ENCODE results near the gene KEAP1.
"Not testable (repeated sequence)": the region's sequence is repeated elsewhere in the genome, so short reads cannot be mapped to it uniquely, and the experiment has no call there.

The KEAP1 gene

DNA sequence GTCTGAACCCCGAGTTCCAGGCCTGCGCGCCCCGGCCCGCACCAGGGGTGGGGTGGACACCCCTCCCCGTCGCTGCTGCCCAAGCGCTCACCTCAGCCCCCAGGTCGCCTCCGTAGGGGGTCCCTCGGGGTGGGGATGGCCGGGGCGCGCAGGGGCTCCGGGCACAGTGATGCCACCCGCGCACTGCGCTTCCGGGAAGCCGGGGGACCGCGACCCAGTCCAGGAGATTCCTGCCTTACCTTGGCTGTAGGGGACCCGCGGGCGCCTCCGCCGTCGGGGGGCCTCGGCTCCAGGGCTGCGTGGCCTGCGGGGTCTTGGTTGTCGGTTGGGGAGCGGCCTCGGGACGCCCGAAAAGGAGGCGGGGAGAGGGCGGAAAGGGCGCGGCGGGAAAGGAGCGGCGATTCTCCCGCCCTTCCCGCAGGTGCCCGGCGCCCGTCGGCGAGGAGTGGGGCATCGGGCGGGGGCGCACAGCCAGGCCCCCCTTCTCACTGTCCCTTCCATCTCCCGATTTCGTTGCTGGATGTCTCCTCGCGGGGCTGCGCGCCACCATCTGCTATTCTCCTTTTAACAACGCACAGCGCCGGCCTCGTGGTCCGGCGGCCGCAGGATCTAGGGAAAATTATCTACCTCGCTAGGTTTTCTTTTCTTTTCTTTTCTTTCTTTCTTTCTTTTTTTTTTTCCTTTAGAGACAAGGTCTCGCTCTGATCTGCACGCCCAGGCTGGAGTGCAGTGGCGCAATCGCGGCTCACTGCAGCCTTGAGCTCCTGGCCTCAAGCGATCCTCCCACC is at the start of gene KEAP1:
TSS of gene KEAP1 (minus strand) at position 355 of the 788 bp plus-strand sequence. CDS start 3,323 bp downstream, outside the sequence.
- DNase-seq (ENCODE audit: low read depth, low spot score) = no peak

DNA sequence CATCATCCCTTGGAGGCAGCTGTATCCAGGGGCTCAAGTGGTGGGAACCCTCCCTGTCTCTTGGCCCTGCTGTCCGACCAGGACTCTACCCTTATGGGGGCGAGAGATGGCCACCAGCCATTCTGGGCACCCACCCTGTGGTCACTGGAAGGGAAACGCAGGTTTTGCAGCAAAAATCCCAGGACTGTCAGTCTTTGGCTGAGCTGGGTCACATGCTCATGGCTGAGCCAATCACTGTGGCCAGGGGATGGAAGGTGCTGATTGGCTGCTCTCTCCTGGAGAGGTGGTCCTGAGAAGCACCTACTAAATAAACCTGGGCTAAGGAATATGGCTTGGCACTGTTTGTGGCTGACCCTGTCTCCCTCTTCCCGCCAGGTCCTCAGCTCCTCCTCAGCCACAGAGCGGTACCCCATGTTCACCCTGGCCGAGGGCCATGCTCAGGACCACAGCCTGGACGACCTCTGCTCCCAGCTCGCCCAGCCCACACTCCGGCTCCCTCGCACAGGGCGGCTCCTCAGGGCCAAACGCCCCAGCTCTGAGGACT is 49.4 kb upstream of the KEAP1 start:
- no peak for DNase-seq (ENCODE audit: low read depth, low spot score)

DNA sequence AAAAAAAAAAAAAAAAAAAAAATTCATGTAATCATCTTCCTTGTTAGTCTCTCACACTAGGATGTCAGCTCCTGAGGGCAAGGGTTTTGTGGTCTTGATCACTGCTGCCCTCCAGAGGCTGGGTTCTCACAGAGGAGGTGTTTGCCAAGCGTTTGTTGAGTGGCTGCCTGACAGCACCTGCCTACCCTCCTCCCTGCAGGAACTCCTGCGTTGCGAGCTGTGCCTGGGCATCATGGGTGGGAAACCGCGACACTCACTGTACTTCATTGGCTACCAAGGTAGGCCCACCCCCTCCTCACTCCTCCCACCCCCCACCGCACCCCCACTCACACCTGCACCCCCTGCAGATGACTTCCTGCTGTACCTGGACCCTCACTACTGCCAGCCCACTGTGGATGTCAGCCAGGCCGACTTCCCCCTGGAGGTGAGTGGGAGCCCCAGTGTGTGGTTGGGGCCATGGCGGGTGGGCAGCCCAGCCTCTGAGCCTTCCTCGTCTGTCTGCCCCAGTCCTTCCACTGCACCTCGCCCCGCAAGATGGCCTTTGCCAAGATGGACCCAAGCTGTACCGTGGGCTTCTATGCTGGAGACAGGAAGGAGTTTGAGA is 48.6 kb upstream of the KEAP1 start:
- DNase-seq (ENCODE audit: low read depth, low spot score) = no peak

DNA sequence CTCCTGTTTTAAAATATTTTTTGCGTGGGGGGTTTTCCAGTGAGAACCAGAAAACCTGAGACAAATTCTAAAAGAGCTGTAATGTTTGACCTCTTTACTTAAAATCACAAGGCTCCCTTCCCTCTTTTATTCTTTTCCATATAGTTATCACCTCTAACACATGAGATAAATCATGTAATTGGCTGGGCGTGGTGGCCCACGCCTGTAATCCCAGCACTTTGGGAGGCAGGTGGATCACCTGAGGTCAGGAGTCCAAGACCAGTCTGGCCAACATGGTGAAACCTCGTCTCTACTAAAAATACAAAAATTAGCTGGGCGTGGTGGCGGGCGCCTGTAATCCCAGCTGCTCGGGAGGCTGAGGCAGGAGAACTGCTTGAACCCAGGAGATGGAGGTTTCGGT is 47.9 kb upstream of the KEAP1 start:
- DNase-seq (ENCODE audit: low read depth, low spot score) = not testable (repeated sequence)

DNA sequence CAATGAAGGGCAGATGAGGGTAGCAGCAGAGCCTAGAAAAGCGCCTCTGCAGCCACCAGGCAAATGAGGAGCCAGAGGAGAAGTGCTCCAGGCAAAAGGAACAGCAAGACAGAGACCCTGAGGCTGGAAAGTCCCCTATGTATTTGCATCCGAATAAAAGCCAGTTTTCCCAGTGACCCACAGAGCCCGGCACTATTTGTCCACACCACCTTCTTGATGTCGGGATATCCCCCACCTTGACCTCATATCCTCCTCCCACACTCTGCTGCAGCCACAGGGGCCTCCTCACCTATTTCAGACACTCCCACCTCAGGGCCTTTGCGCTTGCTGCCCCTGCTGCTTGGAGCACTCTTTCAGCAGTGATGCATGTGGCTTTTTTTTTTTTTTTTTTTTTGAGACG is 47.2 kb upstream of the KEAP1 start:
- no peak for DNase-seq (ENCODE audit: low read depth, low spot score)

DNA sequence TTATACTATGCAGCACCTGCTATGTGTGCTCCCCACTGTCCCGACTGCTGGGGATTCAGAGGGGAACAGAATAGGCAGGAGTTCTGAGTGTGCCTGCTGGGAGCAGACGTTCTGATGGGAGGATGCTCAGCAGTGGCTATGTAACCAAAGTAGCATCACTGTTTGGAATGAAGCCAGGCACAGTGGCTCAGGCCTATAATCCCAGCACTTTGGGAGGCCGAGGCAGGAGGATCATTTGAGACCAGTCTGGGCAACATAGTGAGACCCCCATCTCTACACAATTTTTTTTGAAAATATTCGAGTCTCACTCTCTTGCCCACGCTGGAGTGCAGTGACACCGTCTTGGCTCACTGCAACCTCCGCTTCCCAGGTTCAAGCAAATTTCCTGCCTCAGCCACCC is 46.6 kb upstream of the KEAP1 start:
- DNase-seq (ENCODE audit: low read depth, low spot score) = no peak

DNA sequence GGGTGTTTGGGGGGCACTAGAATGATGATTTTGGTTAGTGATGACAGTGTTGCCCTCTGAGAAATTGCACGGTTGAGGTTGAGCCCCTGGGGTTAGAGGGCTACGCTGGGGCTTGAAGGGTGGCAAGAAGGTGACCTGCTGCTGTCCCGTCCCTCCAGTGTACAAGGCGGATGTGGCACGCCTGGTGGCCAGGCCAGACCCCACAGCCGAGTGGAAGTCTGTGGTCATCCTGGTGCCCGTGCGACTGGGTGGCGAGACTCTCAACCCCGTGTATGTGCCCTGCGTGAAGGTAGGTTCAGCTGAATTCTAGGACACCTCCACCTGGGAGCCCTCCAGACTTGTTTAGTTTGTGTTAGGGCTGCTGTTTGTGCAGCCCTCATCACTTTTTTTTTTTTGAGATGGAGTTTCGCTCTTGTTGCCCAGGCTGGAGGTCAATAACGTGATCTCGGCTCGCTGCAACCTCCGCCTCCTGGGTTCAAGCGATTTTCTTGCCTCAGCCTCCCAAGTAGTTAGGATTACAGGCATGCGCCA is 45.7 kb upstream of the KEAP1 start:
- DNase-seq (ENCODE audit: low read depth, low spot score) = no peak

DNA sequence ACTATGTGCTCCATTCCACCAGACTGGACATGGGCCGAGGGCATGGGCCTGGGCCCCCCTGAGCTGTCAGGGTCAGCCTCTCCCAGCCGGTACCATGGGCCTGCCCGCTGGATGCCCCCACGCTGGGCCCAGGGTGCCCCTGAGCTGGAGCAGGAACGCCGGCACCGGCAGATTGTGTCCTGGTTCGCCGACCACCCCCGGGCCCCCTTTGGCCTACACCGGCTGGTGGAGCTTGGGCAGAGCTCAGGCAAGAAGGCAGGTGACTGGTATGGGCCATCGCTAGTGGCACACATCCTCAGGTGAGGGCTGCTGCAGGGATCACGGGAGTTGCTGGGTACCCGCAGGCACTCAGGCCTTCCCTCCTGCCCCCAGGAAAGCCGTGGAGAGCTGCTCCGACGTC is 43.7 kb upstream of the KEAP1 start:
- DNase-seq (ENCODE audit: low read depth, low spot score) = no peak

DNA sequence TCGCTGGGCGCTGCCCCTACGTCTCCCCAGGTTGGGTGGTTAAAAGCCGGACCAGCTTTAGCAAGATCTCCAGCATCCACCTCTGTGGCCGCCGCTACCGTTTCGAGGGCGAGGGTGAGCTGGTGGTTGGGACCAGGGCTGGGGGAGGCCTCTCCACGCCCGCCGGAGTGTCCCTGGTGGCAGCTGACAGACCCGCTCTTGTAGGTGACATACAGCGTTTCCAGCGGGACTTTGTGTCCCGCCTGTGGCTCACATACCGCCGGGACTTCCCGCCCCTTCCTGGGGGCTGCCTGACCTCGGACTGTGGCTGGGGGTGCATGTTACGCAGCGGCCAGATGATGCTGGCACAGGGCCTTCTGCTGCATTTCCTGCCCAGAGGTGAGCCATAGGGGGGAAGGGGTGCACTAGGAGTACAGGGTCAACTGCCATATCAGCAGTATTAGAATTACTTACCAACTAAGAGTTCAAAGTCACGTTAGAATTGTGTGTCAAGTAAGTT is 41.6 kb upstream of the KEAP1 start:
- DNase-seq (ENCODE audit: low read depth, low spot score) = no peak

DNA sequence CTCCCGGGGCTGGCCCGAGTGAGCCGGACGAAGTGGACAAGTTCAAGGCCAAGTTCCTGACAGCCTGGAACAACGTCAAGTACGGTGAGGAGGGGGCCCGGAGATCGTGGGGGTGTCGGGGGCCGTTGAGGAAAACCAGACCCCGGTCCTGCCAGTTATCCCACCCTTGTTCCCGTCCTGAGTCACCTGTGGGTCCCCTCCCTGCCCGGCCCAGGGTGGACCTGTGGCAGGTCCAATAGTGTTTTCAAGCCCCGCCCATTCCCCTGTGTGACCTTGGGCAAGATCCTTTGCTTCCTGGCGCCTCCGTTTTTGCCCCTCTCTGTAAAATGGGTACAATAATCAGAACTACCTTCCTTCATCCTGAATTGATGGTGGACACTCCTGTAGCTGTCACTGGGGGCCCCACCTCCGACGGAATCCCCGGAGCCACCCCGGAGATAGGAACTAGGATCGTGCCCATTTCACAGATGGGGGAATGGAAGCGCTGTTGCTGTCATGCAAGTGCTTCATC is 41.1 kb upstream of the KEAP1 start:
- DNase-seq (ENCODE audit: low read depth, low spot score) = no peak

DNA sequence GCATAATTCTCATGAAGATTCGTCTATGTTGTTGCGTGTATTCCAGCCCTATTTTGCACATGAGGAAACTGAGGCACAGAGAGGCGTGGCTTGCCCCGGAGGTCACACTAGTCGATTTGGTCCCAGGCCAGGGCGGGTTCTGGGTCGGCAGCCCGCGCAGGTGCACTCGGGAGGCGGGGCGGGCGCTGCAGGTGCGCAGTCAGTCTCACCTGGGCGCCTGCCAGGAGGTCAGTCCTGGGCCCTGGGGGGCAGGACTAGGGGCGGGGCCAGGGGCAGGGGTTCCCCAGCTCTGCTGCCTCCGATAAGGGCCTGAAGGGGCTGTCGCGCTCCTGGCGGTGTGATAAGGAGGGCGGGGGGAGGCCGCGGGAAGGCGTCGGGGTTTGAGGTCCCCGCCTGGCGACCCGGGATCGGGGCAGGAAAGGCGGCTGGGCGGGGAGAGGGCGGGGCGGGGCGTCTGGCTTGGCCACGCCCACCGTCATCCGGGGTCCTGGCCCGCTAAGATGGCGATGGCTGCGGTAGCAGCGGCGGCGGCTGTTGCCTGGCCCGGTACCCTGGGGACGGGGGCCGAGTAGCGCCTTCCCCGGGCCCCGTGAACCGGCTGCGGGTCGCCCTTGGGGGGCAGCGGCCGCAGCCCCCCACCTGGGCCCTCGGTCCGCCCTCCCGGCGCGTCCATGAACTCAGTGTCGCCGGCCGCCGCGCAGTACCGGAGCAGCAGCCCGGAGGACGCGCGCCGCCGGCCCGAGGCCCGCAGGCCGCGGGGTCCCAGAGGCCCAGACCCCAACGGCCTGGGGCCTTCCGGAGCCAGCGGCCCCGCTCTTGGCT is 40.5 kb upstream of the KEAP1 start, which contains the start of gene ATG4D:
TSS of gene ATG4D (plus strand) at position 485 of the 822 bp plus-strand sequence. CDS start at position 672, 187 bp downstream.
- no peak for DNase-seq (ENCODE audit: low read depth, low spot score)

DNA sequence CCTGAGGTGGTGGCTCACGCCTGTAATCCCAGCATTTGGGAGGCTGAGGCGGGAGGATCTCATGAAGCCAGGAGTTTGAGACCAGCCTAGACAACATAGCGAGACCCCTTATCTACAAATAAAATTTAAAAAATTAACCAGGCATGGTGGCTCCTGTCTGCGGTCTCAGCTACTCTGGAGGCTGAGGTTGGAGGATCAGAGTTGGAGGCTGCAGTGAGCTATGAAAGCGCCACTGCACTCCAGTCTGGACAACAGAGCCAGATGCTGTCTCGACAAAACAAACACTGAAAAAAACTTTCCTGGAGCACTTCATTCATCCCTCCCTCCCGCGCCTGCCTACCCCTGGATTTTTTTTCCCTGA is 39.9 kb upstream of the KEAP1 start:
- no peak for DNase-seq (ENCODE audit: low read depth, low spot score)

DNA sequence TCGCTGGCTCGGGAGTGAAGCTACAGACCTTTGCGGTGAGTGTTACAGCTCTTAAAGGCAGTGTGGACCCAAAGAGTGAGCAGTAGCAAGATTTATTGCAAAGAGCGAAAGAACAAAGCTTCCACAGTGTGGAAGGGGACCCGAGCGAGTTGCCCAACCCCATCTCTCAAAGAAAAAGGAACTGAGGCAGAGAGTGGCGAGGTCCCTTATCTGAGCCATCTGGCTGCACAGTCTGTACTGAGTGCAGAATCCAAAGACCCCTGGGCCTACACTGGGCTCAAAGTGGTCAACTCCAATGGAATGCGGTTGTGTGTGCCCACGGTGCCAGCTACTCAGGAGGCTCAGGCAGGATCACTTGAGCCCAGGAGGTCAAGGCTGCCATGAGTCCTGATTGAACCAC is 35.9 kb upstream of the KEAP1 start:
- not testable (repeated sequence) for DNase-seq (ENCODE audit: low read depth, low spot score)

DNA sequence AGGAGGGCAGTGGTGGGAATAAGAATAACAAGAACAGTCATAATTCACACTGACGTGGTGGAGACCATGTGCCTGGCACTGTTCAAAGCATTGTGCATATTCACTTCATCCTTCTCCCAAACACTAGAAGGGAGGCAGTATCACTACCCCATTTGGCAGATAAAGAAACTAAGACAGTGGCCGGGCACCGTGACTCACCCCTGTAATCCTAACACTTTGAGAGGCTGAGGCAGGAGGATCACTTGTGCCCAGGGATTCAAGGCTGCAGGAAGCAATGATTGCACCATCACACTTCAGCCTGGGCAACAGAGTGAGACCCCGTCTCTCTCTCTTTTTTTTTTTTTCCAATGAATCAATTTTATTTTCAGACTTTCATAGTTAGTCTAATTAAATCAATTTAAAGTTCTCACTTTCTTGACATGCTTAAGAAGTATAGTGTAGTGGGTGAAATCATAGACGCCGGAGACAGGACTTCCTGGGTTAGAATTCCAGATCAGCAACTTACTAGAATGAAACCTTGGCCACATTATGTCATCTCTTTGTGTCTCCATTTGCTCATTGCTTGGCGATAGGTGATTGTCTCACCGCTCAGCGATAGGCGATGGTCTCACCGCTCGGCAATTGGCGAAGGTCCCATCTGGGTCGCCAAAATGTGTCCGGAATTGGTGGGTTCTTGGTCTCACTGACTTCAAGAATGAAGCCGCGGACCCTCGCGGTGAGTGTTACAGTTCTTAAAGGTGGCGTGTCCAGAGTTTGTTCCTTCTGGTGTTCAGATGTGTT is 35.2 kb upstream of the KEAP1 start:
- DNase-seq (ENCODE audit: low read depth, low spot score) = no peak

DNA sequence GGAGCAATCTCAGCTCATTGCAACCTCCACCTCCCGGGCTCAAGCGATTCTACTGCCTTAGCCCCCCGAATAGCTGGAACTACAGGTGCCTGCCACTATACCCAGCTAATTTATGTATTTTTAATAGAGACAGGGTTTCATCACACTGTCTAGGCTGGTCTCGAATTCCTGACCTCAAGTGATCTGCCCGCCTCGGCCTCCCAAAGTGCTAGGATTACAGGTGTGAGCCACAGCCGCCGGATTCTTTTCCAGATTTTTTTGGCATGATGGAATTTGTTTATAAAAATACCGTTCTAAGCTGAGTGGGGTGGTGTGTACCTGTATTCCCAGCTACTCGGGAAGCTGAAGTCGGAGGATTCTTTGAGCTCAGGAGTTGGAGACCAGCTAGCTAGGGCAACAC is 34.5 kb upstream of the KEAP1 start:
- DNase-seq (ENCODE audit: low read depth, low spot score) = no peak

DNA sequence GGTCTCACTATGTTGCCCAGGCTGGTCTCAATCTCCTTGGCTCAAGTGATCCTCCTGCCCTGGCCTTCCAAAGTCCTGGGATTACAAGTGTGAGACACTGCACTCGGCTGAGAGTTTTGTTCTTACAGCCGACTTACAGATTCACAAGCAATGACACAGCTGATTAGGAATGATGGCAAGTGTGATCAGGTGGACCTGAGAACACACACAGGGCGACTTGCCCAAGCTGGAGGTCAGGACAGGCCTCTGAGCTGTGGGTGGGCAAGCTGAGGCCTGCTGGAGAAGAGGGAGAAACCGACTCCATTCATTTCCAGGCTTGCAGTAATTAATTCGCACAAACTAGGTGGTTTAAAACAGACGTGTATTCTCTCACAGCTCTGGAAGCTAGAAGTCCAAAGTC is 32.5 kb upstream of the KEAP1 start:
- DNase-seq (ENCODE audit: low read depth, low spot score) = no peak

DNA sequence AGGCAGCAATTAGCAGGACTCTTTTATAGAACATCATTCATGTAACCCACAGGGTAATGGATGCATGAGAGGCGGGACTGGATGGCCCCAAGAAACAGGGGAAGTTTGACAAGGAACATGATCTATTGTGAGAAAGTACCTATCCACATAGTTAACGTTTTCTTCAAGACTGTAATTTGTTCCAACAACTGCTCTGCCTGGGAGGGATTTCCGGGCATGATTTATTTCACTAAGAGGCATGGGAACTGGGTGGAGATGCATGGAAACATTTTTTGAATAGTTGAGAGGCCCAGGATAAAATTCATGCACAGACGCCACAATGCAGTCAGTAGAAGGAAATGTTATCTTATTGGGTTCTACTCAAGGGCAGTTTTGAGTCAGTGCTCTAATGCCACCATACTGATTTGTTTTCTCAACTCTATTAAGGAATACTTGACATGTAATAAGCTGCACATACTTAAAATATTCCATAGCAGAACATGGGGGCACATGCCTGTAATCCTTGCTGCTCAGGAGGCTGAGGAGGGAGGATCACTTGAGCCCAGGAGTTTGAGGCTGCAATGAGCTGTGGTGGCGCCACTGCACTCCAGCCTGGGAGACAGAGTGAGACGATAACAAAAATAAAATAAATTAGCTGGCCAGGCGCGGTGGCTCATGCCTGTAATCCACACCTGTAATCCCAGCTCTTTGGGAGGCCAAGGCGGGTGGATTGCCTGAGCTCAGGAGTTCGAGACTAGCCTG is 30.7 kb upstream of the KEAP1 start:
- no peak for DNase-seq (ENCODE audit: low read depth, low spot score)

DNA sequence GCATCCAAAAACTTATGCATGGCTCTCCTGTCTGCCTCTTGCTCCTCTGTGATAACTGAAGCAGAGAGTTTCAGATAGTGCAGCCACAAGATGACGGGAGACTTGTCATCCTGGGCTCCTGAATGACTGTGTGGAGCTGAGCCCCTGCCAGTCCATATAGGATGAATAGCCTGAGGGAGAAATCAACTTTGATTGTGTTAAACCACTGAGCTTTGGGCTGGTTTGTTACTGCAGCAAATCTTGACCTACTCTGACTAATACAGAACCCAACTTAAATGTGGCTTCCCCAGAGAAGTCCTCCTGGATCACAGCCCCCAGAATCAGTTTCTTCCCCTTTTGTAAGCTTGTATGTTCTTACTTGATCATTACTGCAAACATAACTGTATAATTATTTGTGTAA is 29.3 kb upstream of the KEAP1 start:
- DNase-seq (ENCODE audit: low read depth, low spot score) = no peak

DNA sequence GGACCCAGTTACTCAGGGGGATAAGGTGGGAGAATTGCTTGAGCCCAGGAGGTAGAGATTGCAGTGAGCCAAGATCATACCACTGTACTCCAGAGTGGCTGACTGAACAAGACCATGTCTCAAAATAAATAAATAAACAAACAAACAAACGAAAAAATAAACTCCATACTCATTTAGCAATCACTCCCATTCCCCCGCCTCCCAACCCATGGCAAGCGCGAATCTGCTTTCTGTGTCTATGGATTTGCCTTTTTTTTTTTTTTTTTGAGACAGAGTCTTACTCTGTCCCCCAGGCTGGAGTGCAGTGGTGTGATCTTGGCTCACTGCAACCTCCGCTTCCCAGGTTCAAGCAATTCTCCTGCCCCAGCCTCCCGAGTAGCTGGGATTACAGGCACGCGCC is 23.7 kb upstream of the KEAP1 start:
- not testable (repeated sequence) for DNase-seq (ENCODE audit: low read depth, low spot score)

DNA sequence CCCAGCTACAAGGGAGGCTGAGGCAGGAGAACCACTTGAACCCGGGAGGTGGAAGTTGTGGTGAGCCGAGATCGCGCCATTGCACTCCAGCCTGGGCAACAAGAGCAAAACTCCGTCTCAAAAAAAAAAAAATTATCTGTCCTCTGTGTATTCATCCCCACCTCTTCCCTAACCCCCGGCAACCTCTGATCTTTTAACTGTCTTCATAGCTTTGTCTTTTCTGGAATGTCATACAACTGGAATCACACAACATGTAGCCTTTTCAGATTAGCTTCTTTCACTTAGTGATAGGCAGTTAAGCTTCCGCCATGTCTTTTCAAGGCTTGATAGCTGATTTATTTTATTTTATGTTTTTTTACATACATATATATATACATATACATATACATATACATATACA is 22.5 kb upstream of the KEAP1 start:
- DNase-seq (ENCODE audit: low read depth, low spot score) = no peak

All from smooth muscle cell of the brain vasculature (primary cell).